ENCODE data around the gene CLEC7A.

CLEC7A gene

GRCh38 chr12:10094646-10095395 is 35.2 kb downstream of the CLEC7A start:
- DNase-seq (ENCODE audit: low read depth in 2 of 2), result no peak

DNA sequence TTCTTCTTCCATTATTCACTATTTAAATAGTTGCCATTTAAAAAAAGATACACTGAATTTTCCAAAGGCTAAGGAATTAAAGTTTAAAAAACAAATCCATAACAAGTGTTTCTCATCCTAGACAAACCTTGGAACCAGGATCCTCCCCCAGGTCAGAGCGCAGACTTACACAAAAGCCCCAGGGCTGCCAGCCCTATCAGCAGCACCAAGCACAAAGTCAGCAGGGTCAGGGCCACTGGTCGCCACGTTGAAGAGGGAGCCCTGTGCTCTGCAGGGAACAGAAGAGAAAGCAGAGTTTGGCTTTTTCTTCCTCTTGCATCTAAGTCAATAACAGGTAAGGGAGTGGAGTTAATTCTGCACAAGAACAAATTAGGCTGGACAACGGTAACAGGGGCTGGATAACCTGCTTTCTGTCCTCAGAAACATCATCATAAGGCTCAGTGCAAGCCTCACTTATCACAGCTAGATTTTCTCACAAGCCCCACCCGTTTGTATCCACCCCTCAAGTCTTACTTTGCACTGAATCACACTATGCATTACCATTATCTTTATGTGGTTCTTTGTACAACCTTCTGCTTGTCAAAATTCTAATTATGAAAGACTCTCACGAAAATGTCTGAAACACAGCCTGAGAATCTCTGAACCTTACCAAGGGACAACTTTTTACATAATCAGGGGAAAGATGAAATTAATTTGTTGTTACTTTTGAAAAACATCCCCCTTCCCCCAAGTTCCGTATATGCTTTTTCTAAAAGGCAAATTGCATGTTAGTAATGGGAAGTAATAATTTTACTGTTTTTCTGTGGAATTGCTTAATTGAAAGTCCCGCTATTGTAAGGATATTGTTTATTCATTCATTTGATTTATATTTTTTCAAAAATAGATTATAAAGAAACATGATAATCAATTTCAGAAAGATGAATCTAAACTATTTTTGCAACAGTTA is 40.8 kb downstream of the CLEC7A start:
- no peak for DNase-seq (ENCODE audit: low read depth in 2 of 2)

DNA sequence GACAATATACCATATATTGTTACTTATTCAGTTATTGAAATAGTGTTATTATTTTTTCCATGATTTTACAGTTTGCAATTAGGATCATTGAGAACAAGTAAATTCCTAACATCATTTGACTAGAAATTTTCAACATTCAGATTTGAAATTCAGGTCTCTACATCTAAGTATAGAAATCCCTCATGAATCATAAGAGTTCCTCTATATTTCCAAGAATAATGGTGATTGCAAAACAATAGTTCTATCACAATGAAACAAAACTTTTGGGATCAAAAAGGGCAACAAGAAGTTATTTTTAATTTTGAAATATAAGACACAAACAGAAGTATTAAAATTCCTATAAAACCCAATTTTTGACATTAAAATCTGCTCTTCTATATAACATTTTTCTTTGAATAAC is 42.0 kb downstream of the CLEC7A start:
- no peak for DNase-seq (ENCODE audit: low read depth in 2 of 2)

GRCh38 chr12:10086387-10086786 is 43.6 kb downstream of the CLEC7A start:
- no peak for DNase-seq (ENCODE audit: low read depth in 2 of 2)

GRCh38 chr12:10084733-10085132 is 45.3 kb downstream of the CLEC7A start:
- no peak for DNase-seq (ENCODE audit: low read depth in 2 of 2)

GRCh38 chr12:10082117-10082874 is 47.7 kb downstream of the CLEC7A start:
- no peak for DNase-seq (ENCODE audit: low read depth in 2 of 2)

GRCh38 chr12:10075451-10075850 is 54.5 kb downstream of the CLEC7A start:
- DNase-seq (ENCODE audit: low read depth in 2 of 2), result no peak

- DNase-seq (ENCODE audit: low read depth in 2 of 2), result no peak
These were observed 56.7 kb downstream of the CLEC7A start for GRCh38 chr12:10073261-10073660.

DNA sequence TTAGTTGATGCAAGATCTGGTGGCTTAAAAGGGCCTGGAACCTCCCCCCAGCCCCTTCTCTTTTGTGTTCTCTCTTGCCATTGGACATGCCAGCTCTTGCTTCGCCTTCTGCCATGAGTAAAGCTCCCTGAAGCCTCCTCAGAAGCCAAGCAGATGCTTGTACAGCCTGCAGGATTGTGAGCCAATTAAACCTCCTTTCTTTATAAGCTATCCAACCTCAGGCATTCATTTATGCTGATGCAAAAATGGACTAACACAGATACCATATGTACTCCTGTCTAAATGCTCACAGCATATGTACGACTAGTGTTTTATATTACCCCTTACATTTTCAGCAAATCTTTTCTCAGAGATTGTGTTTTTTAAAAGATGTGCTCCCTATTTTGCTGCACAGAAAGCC is 57.9 kb downstream of the CLEC7A start:
- DNase-seq (ENCODE audit: low read depth in 2 of 2), result no peak

- no peak for DNase-seq (ENCODE audit: low read depth in 2 of 2)
These were observed 59.6 kb downstream of the CLEC7A start for GRCh38 chr12:10070380-10070779.

GRCh38 chr12:10069976-10070375 is 60.0 kb downstream of the CLEC7A start:
- no peak for DNase-seq (ENCODE audit: low read depth in 2 of 2)

DNA sequence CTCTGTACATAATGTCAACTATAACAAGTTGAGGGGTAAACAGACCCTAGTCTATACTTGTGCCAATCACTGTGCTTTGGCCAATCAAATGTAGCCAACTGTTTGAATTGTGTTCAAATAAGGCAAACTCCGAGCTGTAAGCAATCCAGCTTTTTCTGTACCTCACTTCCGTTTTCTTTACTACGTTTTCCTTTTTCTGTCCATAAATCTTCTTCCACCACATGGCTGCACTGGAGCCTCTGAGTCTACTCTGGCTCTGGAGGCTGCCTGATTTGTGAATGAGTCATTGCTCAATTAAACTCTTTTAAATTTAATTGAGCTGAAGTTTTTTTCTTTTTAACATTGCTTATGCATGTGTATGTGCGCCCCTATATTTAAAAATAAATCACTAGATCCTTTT is 60.9 kb downstream of the CLEC7A start:
- DNase-seq (ENCODE audit: low read depth in 2 of 2), result no peak

DNA sequence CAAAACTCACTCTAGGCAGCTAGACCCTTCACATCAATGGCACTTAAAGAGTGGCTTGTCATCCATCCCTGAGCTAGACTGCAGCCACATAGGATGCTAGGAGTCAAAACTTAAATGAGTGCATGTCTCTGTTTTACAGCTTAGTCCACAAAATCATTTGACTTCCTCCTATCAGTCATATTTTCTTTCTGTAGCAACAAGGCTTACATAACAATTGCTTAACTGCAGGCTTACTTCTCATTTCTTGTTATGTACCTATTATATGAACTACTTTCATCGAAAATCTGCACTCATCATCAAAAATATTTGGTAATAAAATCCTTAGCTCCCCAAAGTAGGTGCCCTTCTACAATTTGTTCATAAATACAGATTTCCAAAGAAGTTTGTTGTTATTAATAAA is 61.4 kb downstream of the CLEC7A start:
- DNase-seq (ENCODE audit: low read depth in 2 of 2), result no peak

- no peak for DNase-seq (ENCODE audit: low read depth in 2 of 2)
These were observed 62.1 kb downstream of the CLEC7A start for GRCh38 chr12:10067942-10068341.

DNA sequence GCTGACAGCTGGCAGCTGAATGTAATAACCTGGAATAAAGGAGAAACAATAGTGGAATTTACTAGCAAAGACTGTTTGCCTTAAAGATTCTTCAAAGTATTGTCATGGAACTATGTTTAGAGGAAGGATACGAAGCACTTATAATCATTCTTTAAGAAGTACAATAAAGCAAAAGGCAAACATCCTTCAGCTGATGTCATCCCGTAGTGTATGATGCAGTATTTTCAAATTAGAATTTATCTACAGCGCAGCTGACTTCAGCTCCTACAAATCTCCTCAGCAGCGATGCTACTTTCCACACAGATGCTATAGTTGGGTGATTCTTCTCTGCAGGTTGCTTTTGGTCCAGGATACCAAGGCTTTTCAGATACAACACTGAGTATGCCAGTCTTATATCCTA is 62.7 kb downstream of the CLEC7A start:
- no peak for DNase-seq (ENCODE audit: low read depth in 2 of 2)

All from stimulated activated CD8-positive, alpha-beta memory T cell treated with anti-CD3 and anti-CD28 coated beads, Interleukin-7, amount 100 ng/mL, for 1 hour (primary cell).